Eye (tissue), 1 donor: ENCODE measurements around the gene PCDHA8.
A peak's percentile ranks its signal among the peaks of the same experiment; 100 is the strongest.
"Not testable (repeated sequence)": the region's sequence is repeated elsewhere in the genome, so short reads cannot be mapped to it uniquely, and the experiment has no call there.

Experiments used
- DNase-seq: peaks from one replicate; pipeline ENCODE4 v3.0.0-alpha.2; 2015

The PCDHA8 gene

DNA sequence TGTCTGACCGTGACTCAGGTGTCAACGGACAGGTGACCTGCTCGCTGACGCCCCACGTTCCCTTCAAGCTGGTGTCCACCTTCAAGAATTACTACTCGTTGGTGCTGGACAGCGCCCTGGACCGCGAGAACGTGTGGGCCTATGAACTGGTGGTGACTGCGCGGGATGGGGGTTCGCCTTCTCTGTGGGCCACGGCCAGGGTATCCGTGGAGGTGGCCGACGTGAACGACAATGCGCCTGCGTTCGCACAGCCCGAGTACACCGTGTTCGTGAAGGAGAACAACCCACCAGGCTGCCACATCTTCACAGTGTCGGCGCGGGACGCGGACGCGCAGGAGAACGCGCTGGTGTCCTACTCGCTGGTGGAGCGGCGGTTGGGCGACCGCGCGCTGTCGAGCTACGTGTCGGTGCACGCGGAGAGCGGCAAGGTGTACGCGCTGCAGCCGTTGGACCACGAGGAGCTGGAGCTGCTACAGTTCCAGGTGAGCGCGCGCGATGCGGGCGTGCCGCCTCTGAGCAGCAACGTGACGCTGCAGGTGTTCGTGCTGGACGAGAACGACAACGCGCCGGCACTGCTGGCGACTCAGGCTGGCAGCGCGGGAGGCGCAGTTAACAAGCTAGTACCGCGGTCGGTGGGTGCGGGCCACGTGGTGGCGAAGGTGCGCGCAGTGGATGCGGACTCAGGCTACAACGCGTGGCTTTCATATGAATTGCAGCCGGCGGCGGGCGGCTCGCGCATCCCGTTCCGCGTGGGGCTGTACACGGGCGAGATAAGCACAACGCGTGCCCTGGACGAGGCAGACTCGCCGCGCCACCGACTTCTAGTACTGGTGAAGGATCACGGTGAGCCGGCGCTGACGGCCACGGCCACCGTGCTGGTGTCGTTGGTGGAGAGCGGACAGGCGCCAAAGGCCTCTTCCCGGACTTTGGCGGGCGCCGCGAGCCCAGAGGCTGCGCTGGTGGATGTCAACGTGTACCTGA is 29.5 kb downstream of the PCDHA8 start:
- DNase-seq: no peak

DNA sequence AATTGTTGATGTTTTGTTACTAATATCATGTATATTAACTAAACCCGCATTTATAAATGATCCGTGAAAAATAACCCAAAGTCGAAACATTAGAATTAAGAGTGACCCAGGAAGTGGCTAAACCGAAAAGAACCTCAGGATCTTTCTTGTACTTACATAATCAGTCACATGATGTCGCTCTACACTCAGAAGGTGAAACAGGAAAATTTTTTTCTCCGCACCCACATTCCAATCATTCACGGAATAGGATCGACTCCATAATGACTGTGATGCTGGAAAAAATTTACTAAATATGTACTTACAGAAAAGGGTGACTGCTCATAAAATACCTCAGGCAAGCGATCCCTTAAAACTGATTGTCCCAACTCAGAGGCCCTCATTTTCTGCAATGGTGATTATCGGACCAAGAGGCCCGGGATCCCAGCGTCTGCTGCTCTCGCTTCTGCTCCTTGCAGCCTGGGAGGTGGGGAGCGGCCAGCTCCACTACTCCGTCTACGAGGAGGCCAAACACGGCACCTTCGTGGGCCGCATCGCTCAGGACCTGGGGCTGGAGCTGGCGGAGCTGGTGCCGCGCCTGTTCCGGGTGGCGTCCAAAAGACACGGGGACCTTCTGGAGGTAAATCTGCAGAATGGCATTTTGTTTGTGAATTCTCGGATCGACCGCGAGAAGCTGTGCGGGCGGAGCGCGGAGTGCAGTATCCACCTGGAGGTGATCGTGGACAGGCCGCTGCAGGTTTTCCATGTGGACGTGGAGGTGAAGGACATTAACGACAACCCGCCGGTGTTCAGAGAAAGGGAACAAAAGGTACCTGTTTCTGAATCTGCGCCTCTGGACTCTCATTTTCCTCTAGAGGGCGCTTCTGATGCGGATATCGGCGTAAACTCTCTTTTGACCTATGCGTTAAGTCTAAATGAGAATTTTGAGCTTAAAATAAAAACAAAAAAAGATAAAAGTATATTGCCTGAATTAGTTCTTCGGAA is 34.4 kb downstream of the PCDHA8 start, which contains the start of gene PCDHA12:
Gene PCDHA12 (plus strand): TSS at position 224 of the 981 bp plus-strand sequence. CDS start 165 bp downstream, at position 389.
- DNase-seq: peak; percentile 16

DNA sequence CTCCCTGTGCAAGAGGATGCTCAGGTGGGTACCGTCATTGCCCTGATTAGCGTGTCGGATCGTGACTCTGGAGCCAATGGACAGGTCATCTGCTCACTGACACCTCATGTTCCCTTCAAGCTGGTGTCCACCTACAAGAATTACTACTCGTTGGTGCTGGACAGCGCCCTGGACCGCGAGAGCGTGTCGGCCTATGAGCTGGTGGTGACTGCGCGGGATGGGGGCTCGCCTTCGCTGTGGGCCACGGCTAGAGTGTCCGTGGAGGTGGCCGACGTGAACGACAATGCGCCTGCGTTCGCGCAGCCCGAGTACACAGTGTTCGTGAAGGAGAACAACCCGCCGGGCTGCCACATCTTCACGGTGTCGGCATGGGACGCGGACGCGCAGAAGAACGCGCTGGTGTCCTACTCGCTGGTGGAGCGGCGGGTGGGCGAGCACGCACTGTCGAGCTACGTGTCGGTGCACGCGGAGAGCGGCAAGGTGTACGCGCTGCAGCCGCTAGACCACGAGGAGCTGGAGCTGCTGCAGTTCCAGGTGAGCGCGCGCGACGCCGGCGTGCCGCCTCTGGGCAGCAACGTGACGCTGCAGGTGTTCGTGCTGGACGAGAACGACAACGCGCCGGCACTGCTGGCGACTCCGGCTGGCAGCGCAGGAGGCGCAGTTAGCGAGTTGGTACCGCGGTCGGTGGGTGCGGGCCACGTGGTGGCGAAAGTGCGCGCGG is 35.7 kb downstream of the PCDHA8 start:
- not testable (repeated sequence) for DNase-seq

DNA sequence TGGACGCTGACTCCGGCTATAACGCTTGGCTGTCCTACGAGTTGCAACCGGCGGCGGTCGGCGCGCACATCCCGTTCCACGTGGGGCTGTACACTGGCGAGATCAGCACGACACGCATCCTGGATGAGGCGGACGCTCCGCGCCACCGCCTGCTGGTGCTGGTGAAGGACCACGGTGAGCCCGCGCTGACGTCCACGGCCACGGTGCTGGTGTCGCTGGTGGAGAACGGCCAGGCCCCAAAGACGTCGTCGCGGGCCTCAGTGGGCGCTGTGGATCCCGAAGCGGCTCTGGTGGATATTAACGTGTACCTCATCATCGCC is 36.2 kb downstream of the PCDHA8 start:
- no peak for DNase-seq

DNA sequence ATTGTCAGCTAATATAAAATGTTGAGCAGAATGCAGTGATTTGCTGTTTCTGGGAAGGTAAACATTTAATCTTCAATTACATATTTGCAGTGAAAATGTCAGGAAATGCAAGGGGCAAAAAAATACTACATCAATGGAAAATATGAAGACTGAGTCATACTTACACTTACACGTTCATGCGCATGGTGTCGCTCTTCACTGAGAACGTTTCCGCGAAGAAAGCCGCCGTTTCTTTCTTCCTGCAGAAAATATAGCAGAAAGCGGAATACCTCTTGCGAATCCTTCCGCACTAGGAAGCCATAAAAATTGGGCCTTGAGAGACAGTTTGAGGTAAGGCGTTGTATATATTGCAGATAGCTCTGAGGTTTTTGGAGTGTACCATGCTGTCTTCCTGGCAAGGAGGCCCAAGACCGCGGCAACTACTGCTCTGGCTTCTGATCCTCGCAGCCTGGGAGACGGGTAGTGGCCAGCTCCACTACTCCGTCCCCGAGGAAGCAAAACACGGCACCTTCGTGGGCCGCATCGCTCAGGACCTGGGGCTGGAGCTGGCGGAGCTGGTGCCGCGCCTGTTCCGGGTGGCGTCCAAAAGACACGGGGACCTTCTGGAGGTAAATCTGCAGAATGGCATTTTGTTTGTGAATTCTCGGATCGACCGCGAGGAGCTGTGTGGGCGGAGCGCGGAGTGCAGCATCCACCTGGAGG is 41.1 kb downstream of the PCDHA8 start, which contains the start of gene PCDHA13:
Gene PCDHA13 (plus strand): TSS at position 236 of the 702 bp plus-strand sequence. CDS start 145 bp downstream, at position 381.
- DNase-seq: peak; percentile 39

DNA sequence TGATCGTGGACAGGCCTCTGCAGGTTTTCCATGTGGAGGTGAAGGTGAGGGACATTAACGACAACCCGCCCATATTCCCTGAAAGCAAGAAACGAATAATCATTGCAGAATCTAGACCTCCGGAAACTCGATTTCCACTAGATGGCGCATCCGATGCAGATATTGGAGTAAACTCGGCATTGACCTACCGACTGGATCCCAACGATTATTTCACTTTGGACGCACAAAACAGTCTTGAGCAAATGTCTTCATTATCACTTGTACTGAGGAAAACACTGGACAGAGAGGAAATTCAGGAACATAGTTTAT is 41.6 kb downstream of the PCDHA8 start:
- peak; percentile 24 for DNase-seq

DNA sequence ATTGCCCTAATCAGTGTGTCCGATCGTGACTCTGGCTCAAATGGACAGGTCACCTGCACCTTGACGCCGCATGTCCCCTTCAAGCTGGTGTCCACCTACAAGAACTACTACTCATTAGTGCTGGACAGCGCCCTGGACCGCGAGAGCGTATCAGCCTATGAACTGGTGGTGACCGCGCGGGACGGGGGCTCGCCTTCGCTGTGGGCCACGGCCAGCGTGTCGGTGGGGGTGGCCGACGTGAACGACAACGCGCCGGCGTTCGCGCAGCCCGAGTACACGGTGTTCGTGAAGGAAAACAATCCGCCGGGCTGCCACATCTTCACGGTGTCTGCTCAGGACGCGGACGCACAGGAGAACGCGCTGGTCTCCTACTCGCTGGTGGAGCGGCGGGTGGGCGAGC is 42.4 kb downstream of the PCDHA8 start:
- DNase-seq: no peak

DNA sequence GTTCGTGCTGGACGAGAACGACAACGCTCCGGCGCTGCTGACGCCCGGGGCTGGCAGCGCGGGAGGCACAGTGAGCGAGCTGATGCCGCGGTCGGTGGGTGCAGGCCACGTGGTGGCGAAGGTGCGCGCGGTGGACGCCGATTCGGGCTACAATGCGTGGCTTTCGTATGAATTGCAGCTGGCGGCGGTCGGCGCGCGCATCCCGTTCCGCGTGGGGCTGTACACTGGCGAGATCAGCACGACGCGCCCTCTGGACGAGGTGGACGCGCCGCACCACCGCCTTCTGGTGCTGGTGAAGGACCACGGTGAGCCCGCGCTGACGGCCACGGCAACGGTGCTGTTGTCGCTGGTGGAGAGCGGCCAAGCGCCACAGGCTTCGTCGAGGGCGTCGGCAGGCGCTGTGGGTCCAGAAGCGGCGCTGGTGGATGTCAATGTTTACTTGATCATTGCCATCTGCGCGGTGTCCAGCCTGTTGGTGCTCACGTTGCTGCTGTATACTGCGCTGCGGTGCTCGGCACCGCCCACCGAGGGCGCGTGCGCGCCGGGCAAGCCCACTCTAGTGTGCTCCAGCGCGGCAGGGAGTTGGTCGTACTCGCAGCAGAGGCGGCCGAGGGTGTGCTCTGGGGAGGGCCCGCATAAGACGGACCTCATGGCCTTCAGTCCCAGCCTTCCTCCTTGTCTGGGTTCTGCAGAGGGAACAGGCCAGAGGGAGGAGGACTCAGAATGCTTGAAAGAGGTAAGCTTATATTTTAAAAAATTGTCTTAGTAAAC is 43.1 kb downstream of the PCDHA8 start:
- no peak for DNase-seq
